GM18870 (cell line): ENCODE measurements around the gene SASH1.
A peak's percentile ranks its signal among the peaks of the same experiment; 100 is the strongest.

Experiments used
- ATAC-seq: cut with Tn5 transposase; IDR thresholded peaks from one replicate; pipeline ENCODE4 v1.9.1; 2021; ENCODE audit warnings: moderate library complexity; ENCODE audit not compliant: unreplicated experiment

Gene SASH1

DNA sequence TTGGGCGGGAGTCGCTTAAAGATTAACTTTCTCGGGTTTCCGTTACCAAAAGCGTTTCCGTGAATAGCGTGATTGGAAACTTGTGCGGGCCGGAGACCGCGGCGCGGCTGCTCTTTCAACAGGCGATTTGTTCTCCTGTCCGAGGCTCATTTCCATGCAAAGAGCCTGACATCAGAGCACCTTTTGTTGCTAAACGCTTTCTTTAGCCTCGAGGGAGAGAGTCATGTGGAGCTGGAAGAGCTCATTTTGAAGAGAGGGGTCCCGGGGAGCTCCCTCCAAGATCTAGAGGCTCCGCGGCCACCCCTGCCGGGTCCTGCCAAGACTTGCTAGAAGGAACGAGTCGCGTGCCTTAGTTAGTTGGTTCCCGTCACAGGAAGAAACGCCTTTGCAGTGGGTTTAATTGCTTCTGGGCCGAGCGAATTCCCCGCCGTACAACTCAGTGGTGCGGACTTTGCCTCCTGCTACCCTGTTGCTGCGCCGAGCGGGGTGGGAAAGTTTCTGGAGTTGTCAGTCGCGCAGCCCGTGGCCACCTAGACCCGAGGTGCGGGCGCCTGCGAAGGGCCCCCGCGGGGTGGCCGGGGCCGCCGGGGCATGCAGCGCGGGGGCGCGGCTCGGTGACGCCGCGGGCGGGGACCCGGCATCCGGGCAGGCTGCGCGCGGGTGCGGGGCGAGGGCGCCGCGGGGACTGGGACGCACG is at the start of gene SASH1:
Gene SASH1, plus strand, starts transcription at position 489 of the 697 bp plus-strand sequence. CDS start 230 bp downstream, outside the sequence.
- peak; percentile 82 for ATAC-seq

DNA sequence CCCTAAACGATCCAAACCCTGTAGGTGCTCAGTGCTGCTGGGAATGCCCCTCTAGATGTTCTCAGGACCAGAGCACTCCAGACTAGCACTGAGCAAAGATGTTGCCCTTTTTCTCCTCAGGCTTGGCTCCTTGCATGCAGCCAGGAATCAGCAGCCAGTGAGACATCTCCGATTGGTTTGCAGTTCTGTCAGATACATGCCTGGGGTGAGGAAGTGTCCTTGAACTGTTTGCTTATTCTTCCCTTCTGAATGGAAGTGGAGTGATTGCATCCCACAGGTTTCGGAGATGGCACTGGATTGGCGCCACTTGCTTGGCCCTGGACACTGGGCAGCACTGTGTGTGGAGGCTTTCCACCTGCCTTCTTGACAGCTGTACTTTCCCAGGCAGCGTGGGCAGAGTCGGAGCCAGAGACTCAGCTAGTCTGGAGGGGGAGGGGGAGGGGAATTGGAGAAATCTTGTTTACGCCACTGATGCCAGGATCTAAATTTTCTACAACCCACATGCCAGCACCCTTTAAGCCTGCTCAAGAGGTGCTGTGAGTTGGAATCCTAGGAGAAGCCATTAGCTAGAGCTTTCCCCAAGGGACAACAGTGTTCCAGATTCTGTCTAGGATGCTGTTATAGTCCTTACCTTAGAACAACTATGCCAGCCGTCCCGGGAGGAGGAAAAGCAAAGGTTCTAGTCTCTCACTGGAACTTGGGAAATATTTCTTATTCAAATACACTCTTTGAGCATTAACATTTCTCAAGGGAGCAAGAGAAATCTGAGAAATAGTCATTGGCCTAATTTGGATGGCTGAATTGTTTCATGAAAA is 49.2 kb upstream of the SASH1 start:
- ATAC-seq = no peak

DNA sequence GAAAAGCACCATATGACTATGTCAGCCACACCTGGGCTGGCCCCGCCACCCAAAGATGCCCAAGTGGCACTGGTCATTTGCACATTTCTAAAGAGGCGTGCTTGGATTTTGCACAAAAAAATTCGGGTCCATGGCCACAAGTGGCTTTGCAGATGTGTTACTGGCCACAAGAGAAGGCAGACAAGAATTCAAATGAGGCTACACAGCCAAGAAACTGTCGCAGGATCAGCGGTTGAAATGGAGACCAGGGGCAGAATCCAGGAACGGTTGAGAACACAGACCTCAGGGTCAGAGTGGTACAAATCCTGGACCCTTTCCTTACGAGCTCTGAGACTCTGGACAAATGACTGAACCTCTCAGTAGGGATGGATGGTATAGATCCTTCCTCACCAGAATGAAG is 48.6 kb upstream of the SASH1 start:
- ATAC-seq = no peak

DNA sequence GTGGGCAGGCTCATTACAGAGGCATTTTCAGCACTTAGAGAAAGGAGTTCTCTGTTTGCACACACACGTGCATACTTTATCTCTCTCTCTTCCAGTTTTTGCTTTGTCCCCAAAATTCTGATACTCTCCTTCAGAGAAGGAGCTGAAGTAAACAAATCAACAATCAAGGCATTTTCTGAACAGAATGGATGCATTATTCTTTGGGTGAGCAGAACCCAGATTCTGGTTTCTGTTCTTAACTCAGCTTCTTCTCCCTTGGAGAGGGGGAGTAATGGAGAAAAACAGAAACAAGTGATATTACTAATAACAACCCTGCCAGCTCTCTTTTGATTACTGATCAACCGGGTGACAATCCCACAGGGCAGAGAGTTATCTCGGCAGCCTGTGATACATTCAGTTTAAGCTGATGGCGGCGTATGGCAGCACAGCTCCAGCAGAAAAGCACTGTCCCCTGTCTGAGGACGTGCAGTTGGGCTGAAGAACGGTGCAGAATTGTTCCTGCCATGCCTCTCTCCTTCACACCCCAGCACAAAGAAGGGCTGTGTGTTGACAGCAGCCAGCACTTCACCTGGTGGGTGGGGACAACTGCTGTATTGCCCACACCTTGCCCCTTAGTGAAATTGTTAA is 47.3 kb upstream of the SASH1 start:
- ATAC-seq = no peak

DNA sequence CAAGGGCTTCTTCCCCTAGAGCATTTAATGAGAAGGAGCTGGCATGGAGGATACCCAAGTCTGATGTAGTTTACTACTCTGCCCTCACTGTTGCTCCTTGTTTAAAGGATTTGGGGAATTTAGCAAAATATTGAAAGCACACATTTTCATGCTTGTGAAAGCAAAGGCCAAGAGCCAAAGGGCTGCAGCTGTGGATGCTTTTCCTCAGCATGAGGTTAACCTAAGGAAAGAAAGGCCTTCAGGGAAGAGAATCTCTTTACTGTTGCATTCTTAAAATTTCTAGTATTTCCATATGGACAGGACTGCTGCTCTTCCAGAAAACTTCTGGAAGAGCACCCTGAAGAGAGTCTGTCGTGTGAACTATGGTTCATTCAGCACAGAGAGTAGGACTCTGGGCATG is 45.9 kb upstream of the SASH1 start:
- ATAC-seq = no peak

DNA sequence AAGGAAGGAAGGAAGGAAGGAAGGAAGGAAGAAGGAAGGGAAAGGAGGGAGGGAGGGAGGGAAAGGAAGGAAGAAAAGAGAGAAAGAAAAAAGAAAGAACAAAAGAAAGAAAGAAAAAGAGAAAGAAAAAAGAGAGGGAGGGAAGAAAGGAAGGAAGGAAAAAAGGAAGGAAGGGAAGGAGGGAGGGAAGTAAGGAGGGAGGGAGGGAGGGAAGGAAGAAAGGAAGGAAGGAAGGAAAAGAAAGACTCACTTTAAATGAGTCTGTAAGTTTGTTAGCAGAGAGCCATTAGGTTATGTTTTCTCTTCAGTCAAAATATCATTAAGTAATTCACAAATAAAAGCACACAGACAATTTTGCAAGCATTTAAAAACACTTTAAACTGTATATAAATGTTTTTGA is 44.0 kb upstream of the SASH1 start:
- ATAC-seq = no peak

DNA sequence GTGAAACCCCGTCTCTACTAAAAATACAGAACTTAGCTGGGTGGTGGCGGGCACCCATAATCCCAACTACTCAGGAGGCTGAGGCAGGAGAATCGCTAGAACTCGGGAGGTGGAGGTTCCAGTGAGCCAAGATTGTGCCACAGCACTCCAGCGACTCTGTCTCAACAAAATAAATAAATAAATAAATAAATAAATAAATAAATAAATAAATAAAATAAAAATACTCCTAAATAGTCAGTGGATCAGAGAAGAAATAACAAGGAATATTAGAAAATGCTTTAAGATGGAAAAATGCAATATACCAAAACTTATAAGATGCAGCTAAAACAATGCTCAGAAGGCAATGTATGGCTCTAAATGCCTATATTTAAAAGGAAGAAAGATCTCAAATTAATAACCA is 39.0 kb upstream of the SASH1 start:
- no peak for ATAC-seq

DNA sequence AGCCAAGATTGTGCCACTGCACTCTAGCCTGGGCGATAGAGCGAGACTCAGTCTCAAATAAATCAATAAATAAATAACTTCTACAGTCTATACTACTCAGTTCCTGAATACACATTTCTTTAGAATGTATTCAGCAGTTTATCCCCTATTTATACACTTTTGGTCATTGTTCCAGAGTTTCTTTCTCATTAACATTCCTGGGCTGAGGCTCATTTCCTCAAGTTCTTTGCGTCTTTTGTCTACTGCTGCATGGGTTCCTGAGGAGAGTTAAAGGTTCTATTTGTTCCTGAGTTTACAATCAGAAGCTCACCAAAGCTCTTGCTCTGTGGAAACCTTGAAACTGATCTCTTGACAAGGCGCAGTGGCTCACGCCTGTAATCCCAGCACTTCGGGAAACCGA is 37.7 kb upstream of the SASH1 start:
- no peak for ATAC-seq

DNA sequence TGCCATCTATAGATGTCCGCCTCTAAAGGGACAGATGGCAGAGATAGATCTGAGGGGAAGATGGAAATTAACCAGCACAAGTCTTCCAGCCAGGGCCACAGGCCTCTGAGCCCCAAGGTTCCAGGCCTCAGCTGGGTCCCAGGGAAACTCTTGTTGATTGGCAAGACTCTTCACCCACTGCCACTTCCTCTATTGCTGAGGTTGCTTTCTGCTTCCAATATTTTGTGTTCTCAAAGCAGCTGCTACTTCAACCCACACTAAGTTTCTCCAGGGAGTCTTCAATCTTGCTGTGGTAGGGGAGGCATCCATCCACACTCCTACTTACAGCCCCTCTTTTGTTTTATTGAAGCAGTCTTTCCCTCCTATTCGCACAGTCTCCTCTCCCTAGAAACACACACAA is 36.4 kb upstream of the SASH1 start:
- ATAC-seq = no peak

DNA sequence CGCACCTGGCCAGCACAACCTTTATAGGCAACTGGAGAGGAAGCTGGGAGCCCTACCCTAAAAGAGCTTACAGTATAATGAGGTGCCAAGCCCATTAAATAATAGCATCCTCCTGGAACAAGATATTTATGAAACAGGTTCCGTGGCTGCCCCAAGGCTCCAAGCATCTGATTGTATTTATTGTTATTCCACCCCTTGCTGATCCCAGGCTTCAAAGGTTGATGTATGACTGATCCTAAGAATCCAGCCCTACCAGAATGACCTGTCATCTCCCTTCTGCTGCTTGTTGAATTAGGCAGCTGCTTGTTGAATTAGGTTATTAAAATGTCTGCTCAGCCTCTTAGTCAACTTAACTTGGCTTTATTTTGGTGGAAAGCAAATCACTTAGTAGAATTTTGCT is 35.2 kb upstream of the SASH1 start:
- no peak for ATAC-seq

DNA sequence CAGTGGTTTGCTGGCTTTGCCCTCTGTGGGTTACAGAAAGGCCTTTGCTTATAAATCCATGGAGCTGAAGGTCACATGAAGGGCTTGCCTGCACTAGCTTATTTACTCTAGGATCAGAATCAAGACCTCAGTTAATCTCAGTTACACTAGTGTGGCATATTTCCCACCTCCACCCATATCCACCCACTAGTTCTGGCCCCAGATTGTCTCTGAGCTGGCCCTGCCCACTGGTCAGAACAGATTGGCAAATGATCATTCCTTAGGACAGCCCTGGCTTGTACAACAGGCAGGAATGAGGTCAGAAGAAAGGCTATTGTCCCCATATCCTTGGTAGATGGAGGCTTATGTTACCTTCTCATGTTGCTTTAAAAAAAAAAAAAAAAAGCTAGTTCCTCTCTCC is 33.3 kb upstream of the SASH1 start:
- ATAC-seq = no peak

DNA sequence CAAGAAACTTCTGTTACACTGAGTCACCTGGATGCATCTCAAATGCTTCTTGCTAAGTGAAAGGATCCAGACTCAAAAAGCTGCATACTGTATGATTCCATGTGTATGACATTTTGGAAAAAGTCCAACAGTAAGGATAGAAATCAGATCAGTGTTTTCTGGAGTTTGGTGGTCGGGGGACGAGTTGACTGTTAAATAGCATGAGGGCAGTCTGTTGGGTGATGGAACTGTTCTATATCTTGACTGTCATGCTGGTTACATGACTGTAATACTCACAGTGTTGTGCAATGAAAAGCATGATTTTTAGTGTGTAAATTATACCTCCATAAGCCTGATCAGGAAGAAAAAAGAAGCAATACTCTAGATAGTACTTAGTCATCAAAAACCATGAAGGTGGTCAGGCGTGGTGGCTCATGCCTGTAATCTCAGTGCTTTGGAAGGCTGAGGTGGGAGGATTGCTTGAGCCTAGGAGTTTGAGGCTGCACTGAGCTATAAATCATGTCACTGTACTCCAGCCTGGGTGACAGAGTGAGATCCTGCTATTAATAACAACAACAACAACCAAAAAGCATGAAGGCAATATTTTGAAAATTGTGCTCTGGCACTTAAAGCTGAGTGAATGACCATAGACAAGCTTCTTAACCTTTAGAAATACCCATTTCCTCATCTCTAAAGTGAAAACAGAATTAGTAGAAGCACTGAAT is 30.5 kb upstream of the SASH1 start:
- no peak for ATAC-seq

DNA sequence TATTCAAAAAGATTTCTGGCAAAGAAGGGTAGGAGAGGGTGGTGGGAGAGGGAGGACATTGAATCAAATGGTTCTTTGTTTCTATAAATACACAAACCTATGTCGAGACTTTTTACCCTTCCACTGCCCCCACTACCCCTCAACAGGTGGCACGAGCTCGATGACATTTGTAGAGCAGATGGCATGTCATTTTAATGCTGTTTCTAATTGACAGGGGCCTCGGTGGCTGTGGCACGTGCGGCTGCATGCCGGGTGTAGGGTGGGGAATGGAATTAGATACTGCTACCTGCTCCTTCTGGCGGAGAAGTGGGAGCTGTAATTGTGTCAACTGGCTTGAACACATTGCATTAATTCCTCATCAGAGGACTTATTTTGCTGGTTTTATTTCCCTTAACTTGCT is 29.1 kb upstream of the SASH1 start:
- ATAC-seq = no peak

DNA sequence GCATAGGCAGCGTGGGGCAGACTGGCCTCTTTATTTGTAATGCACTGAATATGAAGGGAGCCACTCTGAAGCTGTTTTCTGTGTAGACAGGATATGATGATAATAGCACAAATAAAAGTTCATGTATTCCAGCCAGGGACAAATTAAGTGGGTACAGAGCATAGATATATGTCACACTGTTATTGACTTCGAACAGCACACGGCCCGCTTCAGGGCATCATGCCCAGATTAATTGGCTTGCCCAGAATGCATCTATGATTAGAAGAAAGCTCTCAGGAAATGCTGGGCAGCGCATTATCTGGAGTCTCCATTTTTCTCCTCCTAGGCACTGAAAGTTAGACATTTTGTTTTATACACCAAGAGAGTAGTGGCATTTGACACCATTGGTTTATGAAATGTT is 26.3 kb upstream of the SASH1 start:
- ATAC-seq = no peak

DNA sequence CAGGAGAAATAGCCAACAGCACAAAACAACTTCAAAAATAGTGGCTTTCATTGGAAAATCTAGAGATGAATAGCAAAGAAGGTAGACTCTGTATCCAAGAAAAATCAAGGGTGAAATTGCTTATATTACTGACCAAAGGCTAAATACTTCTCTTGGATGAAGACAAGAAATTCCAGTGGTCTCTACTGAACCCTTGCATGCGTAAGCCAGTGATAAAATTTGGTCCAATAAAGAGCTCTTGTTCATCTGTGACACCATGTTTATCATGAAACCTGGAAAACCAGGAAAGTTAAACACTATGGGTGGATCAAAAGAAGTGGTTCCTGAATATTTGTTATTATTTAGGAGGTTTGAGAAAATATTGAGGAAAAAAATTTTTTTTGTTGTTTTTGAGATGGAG is 25.6 kb upstream of the SASH1 start:
- ATAC-seq = no peak

DNA sequence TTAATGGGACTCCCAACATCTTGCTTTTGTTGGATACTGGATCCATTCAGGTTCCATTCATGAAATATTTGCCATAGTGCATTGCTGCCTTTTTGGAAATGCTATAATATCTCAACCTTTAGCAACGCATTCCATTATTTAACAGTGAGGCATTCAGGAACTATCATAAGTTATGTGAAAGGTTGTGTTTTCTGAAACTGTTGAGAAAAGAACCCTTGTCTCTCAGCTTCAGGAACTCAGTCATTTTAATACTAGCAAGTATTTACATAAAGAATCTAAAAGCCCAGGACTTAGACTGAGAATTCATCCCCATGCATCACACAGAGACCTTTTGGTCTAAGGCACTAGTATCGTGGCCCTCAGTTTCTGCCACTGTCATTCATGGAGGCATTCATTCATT is 24.9 kb upstream of the SASH1 start:
- no peak for ATAC-seq

DNA sequence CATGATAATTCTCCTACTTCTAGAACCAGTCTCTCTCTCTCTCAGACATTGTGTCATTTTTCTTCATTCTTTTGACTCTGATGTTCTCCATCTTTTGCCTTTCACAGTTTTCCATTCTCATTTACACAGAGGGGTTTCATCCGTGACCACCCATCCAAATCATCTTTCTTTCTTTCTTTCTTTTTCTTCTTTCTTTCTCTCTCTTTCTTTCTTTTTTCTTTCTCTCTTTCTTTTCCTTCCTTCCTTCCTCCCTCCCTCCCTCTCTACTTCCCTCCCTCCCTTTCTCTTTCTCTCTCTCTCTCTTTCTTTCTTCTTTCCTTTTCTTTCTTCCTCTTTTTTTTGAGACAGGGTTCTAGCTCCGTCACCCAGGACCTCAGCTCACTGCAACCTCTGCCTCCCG is 19.9 kb upstream of the SASH1 start:
- ATAC-seq = no peak

DNA sequence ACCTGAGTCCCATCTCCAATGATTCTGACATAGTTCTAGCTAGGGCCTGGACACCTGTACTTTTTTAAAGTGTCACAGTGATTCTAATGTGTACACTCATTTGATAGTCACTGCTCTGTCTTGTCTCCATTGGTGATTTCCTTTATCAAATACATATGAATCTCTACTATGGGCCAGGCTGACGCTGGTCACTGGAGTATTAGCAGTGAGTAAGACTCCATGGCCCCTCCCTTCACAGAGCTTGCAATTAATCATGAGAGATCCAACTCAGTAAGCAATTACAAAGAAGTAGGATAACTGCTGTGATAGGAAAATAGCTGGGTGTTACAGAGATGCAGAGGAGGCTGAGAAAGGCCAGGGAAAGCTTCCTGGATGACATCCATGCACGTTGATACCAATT is 19.3 kb upstream of the SASH1 start:
- ATAC-seq = no peak

DNA sequence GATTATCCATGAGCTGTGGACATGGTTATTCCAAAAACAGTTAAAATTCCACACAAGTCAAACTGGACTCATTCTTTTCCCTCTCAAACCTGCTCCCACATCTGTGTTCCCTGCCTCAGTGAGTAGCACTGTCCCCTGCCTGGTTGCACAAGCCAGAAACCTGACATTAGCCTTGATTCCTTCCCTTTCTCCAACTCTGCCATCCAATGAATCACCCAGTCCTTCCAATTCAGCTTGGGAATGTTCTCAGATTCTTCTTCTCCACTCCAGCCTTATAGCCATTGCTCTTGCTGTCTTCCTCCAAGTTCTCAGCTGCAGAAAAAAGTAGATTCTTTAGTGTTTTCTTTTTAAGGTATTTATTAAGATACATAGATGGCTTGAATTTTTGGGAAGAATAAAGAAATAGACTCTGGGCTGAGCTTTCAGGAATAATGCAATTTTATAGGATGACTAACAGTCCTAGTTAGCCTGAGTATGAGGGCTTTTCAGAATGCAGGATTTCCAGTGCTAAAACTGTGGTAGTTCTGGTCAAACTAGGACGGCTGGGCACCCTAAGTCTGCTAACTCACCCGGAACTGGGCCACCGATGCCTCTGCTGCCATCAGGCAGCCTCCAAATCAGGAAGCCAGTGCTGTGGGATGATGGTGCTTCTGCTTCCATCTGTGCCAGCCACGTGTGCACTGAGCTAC is 18.2 kb upstream of the SASH1 start:
- ATAC-seq = no peak

DNA sequence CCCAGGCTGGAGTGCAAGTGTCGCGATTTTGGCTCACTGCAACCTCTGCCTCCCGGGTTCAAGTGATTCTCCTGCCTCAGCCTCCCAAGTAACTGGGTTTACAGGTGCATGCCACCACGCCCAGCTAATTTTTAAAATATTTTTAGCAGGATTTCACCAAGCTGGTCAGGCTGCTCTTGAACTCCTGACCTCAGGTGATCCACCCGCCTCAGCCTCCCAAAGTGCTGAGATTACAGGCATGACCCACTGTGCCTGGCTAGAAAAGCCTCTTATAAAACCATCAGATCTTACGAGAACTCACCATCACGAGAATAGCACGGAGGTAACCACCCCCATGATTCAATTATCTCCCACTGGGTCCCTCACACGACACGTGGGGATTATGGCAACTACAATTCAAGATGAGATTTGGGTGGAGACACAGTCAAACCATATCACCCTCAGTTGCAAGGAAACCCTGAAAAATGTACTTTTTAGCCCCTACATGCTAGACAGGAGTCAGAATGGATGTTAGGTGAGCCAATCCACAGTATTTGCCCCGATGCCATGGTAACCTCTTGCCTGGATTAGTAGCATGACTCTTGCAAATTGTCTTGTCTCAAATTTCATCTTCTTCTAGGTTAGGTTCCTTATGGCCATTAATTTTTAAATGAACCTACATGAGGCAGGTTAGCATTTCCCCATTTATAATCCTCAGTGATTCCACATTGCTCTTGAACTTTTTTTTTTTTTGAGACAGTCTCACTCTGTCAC is 17.1 kb upstream of the SASH1 start:
- no peak for ATAC-seq
